Fibroblast of mammary gland (primary cell): Measurements from ENCODE around the gene GNB1L.

Experiments
- DNase-seq: peaks from one replicate; pipeline ENCODE4 v3.0.0-alpha.2; 2010; ENCODE audit warnings: low read depth
- H3K4me3 ChIP-seq: 2 replicates; pipeline ENCODE4 v1.5.1; 2011; ENCODE audit warnings: low read depth, mild to moderate bottlenecking, low read length, moderate library complexity; ENCODE audit not compliant: control insufficient read depth
- CTCF ChIP-seq: conservative IDR thresholded peaks from 2 replicates; pipeline ENCODE4 v1.5.1; 2011; ENCODE audit warnings: low read depth, low read length, inconsistent platforms; ENCODE audit not compliant: control insufficient read depth, insufficient read depth

Gene GNB1L

GRCh38 chr22:19854778-19855503 is at the start of gene GNB1L, which contains the start of gene RTL10:
Gene GNB1L, minus strand, starts transcription at chr22:19854874. Its CDS starts 33,519 bp downstream, at chr22:19821355.
Gene RTL10, minus strand, starts transcription at chr22:19854874. Its CDS starts 2,613 bp downstream, at chr22:19852261.
- H3K4me3 ChIP-seq: peak within 1 kb of the TSS; percentile 89
- DNase-seq: peak; percentile 94
- TF ChIP-seq CTCF: no peak

- TF ChIP-seq CTCF: no peak
- DNase-seq: no peak
- H3K4me3 ChIP-seq: no peak overlapping the region
These were observed 49.6 kb upstream of the GNB1L start for GRCh38 chr22:19904174-19904856.

- no peak overlapping the region for H3K4me3 ChIP-seq
- no peak for TF ChIP-seq CTCF
- no peak for DNase-seq
These were observed 48.8 kb upstream of the GNB1L start for GRCh38 chr22:19903513-19903912.

- H3K4me3 ChIP-seq: no peak overlapping the region
- TF ChIP-seq CTCF: no peak
- DNase-seq: no peak
These were observed 48.4 kb upstream of the GNB1L start for GRCh38 chr22:19903031-19903430.

- H3K4me3 ChIP-seq: no peak overlapping the region
- no peak for TF ChIP-seq CTCF
- no peak for DNase-seq
These were observed 47.6 kb upstream of the GNB1L start for GRCh38 chr22:19902245-19902715.

- no peak for TF ChIP-seq CTCF
- no peak for DNase-seq
- no peak overlapping the region for H3K4me3 ChIP-seq
These were observed 47.0 kb upstream of the GNB1L start for GRCh38 chr22:19901577-19902244.
